Pancreas (tissue), 10 donors: ENCODE results near the gene PITX1. TPM values are rescaled to one million over a fixed set of nuclear protein-coding genes. Genes with fewer than 3 reads are reported as not detected.

ENCODE experiments used
- ATAC-seq, 4 donors: fragments of 200-7000 bp; cut with Tn5 transposase; one replicate each; pipeline versions ENCODE4 v1.8.0 to v1.9.1; 2020; ENCODE audit warnings: mild to moderate bottlenecking in 4 of 4, moderate library complexity in 4 of 4
- DNase-seq, 6 donors: peaks; one replicate each; pipeline ENCODE4 v3.0.0-alpha.2; 2020
- FAIRE-seq: peaks from 2 replicates; lab custom pipeline; 2012; peaks lifted over from hg19 to GRCh38; lab: Jason Lieb, UNC
- H3K27ac ChIP-seq, 4 donors: fragments of 200-600 bp; sonication (generic); 1 replicate in 3 of 4; 2 replicates in 1 of 4; pipeline versions ENCODE4 v1.5.0 to v1.8.0; 2020
- H3K27me3 ChIP-seq, 4 donors: fragments of 200-600 bp; one replicate each; pipeline ENCODE4 v1.8.0; 2021
- H3K36me3 ChIP-seq, 3 donors: fragments of 200-600 bp; sonication (generic) in 1 of 3; one replicate each; pipeline versions ENCODE4 v1.5.0 to v1.8.0; 2020 to 2021
- H3K4me1 ChIP-seq, 3 donors: fragments of 200-600 bp; one replicate each; pipeline ENCODE4 v1.8.0; 2021
- H3K4me3 ChIP-seq, 4 donors: fragments of 200-600 bp; sonication (generic) in 2 of 4; one replicate each; pipeline versions ENCODE4 v1.5.0 to v1.8.0; 2020 to 2021
- H3K9me3 ChIP-seq, 4 donors: fragments of 200-600 bp; one replicate each; pipeline ENCODE4 v1.8.0; 2021
- WGBS, 2 donors: extraction: QIAGEN DNeasy Blood & Tissue Kit; methylation state at CpG; one replicate each; pipeline ENCODE4 v1.1.7; 2013; 5-methylcytosine and 5-hydroxymethylcytosine counted together
- intact Hi-C, 3 donors: fragments of 100-400 bp; cut with DNase I; formaldehyde crosslinking; loops; one replicate each; pipeline versions ENCODE4 v1.11.1 to v1.14.2; 2022
- polyA plus RNA-seq, 2 donors: library from polyadenylated mRNA; stranded (reverse); fragments of 200-250 nt; gene quantifications; one replicate each; pipeline ENCODE4 v1.2.3, GENCODE V29; 2013
- total RNA-seq, 6 donors: library from RNA; stranded (reverse); fragmentation: NEBNext Ultra II Directional in 4 of 6; extraction: Animal tissue kit (Norgen Biotek cat#: 25700) in 4 of 6; gene quantifications; one replicate each; pipeline versions ENCODE4 v1.2.1 to v1.2.4, GENCODE V29; 2021 to 2023
- TF ChIP-seq, protein P1 (sequence below), 4 donors: fragments of 200-600 bp; sonication (generic) in 3 of 4; IDR thresholded peaks; one replicate each; pipeline versions ENCODE4 v1.5.0 to v1.8.0; 2021; ENCODE audit warnings: antibody characterized with exemption in 4 of 4
- donor health status: healthy with polysubstance abuse.
- donor health status: DM: no; HTN: no; CAD: no; lungs with moderate emphysema.
- donor health status: DM: no; HTN: no; CAD: no.
- donor health status: control.
- donor health status: control.
- donor health status: Bipolar disorder and iron deficiency.
- donor health status: DM: yes; HTN: yes; CAD: no.
- donor health status: DM: no; HTN: no; CAD: no.
- donor health status: DM: no; HTN: no; CAD: no.
- donor health status: DM: yes; HTN: yes; CAD: no.

The PITX1 gene
- total and polyA plus RNA-seq, 8 donors: 0.12 to 0.28 (median 0.17) TPM; not detected in 4

DNA sequence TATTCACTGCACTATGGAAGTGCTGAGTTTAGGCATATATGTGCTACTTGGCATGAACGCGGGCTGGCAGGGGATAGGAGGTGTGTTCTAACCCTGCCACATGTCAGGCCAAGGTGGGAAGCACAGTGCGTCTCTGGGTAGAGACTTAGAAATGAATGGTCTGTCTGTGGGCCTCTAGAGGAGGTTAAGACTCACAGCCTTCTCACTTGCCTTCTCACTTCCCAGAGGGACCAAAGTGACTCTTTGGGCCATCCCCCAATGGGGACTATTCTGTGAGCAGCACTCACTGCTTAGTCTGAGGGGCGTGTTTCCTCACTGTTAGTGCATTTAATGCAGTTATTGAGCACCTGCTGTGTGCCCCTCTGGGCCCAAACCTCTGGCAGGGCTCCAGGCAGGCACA lies 2.4 kb upstream of the PITX1 start:
- H3K36me3 ChIP-seq: no peaks in the 10 kb centered on the region
- TF ChIP-seq, protein P1, sequence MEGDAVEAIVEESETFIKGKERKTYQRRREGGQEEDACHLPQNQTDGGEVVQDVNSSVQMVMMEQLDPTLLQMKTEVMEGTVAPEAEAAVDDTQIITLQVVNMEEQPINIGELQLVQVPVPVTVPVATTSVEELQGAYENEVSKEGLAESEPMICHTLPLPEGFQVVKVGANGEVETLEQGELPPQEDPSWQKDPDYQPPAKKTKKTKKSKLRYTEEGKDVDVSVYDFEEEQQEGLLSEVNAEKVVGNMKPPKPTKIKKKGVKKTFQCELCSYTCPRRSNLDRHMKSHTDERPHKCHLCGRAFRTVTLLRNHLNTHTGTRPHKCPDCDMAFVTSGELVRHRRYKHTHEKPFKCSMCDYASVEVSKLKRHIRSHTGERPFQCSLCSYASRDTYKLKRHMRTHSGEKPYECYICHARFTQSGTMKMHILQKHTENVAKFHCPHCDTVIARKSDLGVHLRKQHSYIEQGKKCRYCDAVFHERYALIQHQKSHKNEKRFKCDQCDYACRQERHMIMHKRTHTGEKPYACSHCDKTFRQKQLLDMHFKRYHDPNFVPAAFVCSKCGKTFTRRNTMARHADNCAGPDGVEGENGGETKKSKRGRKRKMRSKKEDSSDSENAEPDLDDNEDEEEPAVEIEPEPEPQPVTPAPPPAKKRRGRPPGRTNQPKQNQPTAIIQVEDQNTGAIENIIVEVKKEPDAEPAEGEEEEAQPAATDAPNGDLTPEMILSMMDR (IDR thresholded peaks at IDR 0.05): no peak
- 82 to 85% methylated on average over 4 of the region's 4 CpGs for WGBS, 2 donors
- H3K27me3 ChIP-seq: peaks cover 7 to 61% (median 27%) of the 10 kb centered on the region in 4 donors
- H3K4me1 ChIP-seq: peaks cover 0 to 18% (median 6%) of the 10 kb centered on the region in 3 donors
- FAIRE-seq (no peak), ATAC-seq (no peak), DNase-seq (peak in 1 of 6 donors; percentile 10)
- intact Hi-C loops: no loop called here
- H3K27ac ChIP-seq: no peak overlapping the region
- no peaks in the 10 kb centered on the region for H3K9me3 ChIP-seq
- no peak overlapping the region for H3K4me3 ChIP-seq

DNA sequence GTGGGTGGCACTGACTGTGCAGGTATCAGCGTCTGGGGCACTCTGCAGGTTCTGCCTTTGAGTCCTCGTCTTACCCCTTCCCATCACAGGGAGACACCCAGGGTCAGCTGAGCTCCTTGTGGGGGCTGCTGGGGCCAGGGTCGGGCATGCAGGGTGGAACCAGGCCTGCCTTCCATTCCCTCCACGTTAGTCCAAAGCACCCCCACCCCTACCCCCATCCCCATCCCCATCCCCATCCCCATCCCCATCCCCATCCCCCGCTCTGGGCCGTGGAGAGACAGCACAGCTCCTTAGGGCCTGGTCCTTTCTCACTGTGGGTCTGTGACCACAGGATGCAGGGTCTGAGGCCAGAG lies 1.6 kb upstream of the PITX1 start:
- H3K36me3 ChIP-seq: no peaks in the 10 kb centered on the region
- no peak for FAIRE-seq
- ATAC-seq: no peak
- WGBS, 2 donors: 67 to 82% methylated on average over 6 of the region's 6 CpGs
- peak in 1 of 6 donors; percentile 46 for DNase-seq
- TF ChIP-seq, protein P1 (IDR thresholded peaks at IDR 0.05): no peak
- H3K27me3 ChIP-seq: peaks cover 10 to 69% (median 30%) of the 10 kb centered on the region in 4 donors
- no peaks in the 10 kb centered on the region for H3K9me3 ChIP-seq
- intact Hi-C loops: no loop called here
- peaks cover 0 to 23% (median 6%) of the 10 kb centered on the region in 3 donors for H3K4me1 ChIP-seq
- no peak overlapping the region for H3K4me3 ChIP-seq
- H3K27ac ChIP-seq: no peak overlapping the region

DNA sequence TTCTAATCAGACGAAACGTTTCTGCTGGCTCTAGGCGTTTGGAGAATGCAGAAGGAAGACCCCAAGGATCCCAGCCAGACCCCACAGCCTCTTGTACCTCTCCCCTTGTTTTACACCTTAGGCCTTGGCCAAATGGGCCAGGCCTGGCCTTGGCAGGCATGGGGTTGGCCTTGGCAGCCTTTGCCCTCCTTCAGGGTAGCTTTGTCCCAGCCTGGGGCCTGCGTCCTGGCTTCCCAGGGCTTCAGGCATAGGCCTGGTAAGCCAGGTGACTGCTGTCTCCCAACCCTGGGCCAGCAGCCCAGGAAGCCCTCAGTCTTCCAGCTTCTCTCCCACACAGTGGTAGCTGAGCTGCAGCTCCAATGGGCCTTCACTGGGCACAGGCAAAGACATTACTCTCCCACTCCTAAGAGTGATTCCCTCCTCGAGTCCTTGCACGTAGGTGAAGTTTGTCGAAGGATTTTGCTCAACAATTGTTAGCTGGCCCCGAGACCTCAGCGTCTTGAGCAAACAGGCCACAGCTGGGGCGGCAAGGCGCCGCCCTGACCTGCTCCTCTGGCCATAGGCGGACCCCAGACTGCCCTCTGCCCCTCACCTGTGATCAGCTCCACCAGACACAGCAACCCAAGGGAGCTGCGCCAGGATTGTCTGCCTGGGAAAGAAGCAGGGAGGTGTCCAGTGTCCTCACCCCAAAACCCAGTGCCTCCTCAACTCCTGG lies 1.1 kb upstream of the PITX1 start:
- intact Hi-C loops: no loop called here
- Histone ChIP-seq H3K36me3 (no peaks in the 10 kb centered on the region), H3K4me1 (peaks cover 0 to 27% (median 6%) of the 10 kb centered on the region in 3 donors), H3K9me3 (no peaks in the 10 kb centered on the region), H3K4me3 (no peak overlapping the region), H3K27ac (no peak overlapping the region), H3K27me3 (peaks cover 10 to 69% (median 30%) of the 10 kb centered on the region in 4 donors)
- TF ChIP-seq, protein P1 (IDR thresholded peaks at IDR 0.05): no peak
- WGBS, 2 donors: 79 to 80% methylated on average over 14 of the region's 14 CpGs
- FAIRE-seq (no peak), ATAC-seq (peak in 2 of 4 donors; percentile 29 to 52), DNase-seq (peak in 1 of 6 donors; percentile 76)

DNA sequence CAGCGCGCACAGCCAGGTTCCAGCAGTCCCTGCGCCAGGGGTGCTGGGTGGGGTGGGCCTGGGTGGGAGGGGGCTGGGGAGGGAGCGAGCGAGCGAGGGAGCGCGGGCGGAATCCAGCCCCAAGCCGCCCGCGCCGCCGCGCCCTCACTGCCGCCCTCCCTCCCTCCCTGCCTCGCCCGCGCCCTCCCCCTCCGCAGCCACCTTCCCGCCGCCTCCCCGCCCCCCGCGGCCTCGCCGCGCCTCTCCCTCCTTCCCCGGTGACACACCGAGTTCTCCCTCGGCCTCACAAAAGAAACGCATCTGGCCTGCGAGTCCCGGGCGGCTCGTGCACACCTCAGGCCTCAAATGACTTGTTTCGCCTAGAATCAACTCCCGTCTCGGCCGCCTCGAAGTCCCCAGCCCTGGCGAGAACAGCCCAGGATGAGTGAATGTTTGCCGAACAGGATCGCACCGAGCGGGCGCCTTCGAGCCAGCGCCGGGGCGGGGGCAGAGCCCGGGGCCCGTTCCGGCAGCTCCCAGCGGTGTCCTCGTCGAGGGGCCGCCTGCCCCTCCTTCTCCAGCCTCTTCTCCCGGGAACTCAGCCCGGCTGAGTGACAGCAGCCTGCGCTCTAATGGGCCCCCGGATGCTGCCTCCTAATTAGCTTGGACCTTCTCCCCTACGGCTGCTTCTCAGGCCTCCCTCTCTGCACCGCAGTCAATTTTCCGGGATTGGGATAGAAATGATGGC lies 371 bp upstream of the PITX1 start:
- ATAC-seq (peak; percentile 43 to 62 (median 54)), DNase-seq (peak in 5 of 6 donors; percentile 34 to 76 (median 36)), FAIRE-seq (no peak)
- peaks cover 0 to 27% (median 6%) of the 10 kb centered on the region in 3 donors for H3K4me1 ChIP-seq
- intact Hi-C loops: no loop called here
- WGBS, 2 donors: 12 to 19% methylated on average over 29 to 59 of the region's 65 CpGs
- H3K4me3 ChIP-seq: peak overlapping the region in 3 of 4 donors; percentile 7 to 56 (median 35)
- H3K27me3 ChIP-seq: peaks cover 8 to 70% (median 28%) of the 10 kb centered on the region in 4 donors
- TF ChIP-seq, protein P1 (IDR thresholded peaks at IDR 0.05): no peak
- H3K27ac ChIP-seq: no peak overlapping the region
- no peaks in the 10 kb centered on the region for H3K36me3 ChIP-seq
- H3K9me3 ChIP-seq: no peaks in the 10 kb centered on the region
